Body of pancreas (tissue), 4 donors: Measurements from ENCODE around the gene AMOTL1.

Experiments used
- POLR2A ChIP-seq, 3 donors: fragments of 450-650 bp; IDR thresholded peaks; one replicate each; pipeline ENCODE4 v1.6.1; 2016; ENCODE audit warnings: antibody characterized with exemption in 3 of 3, mild to moderate bottlenecking in 2 of 3
- TF ChIP-seq, protein P1 (sequence below), 7 experiments: fragments of 450-650 bp in 4 of 7; fragments of 200-600 bp in 3 of 7; sonication (generic) in 3 of 7; IDR thresholded peaks; one replicate each; pipeline ENCODE4 v1.5.1; 2016 to 2019; ENCODE audit warnings: antibody characterized with exemption in 7 of 7

DNA sequence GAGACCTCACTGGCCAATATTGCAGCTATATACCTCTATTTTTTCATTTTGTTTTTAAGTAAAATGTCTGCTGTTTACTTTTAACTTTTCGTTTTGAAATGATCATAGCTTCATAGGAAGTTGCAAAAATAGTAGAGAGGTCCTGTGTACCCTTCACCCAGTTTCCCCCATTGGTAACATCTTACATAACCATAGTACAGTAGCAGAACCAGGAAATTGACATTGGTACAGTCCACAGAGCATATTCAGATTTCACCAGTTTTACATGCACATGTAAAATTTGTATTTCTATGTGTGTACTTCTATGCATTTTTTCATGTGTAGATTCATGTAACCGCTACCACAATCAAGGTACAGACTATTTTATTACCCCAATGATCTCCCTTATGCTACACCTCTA, 3.8 kb downstream of the AMOTL1 start:
- TF ChIP-seq, protein P1, sequence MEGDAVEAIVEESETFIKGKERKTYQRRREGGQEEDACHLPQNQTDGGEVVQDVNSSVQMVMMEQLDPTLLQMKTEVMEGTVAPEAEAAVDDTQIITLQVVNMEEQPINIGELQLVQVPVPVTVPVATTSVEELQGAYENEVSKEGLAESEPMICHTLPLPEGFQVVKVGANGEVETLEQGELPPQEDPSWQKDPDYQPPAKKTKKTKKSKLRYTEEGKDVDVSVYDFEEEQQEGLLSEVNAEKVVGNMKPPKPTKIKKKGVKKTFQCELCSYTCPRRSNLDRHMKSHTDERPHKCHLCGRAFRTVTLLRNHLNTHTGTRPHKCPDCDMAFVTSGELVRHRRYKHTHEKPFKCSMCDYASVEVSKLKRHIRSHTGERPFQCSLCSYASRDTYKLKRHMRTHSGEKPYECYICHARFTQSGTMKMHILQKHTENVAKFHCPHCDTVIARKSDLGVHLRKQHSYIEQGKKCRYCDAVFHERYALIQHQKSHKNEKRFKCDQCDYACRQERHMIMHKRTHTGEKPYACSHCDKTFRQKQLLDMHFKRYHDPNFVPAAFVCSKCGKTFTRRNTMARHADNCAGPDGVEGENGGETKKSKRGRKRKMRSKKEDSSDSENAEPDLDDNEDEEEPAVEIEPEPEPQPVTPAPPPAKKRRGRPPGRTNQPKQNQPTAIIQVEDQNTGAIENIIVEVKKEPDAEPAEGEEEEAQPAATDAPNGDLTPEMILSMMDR (IDR thresholded peaks at IDR 0.05), result no peak
- no peak for TF ChIP-seq POLR2A (IDR thresholded peaks at IDR 0.05)
